ENCODE measurements around the gene SLCO3A1.
"Not testable (repeated sequence)": the region's sequence is repeated elsewhere in the genome, so short reads cannot be mapped to it uniquely, and the experiment has no call there.

Gene SLCO3A1

GRCh38 chr15:92070251-92070650 is 216.7 kb downstream of the SLCO3A1 start:
- DNase-seq (ENCODE audit: low read depth), result not testable (repeated sequence)

- DNase-seq (ENCODE audit: low read depth), result no peak
Observed at GRCh38 chr15:92071045-92071634, 217.6 kb downstream of the SLCO3A1 start.

DNA sequence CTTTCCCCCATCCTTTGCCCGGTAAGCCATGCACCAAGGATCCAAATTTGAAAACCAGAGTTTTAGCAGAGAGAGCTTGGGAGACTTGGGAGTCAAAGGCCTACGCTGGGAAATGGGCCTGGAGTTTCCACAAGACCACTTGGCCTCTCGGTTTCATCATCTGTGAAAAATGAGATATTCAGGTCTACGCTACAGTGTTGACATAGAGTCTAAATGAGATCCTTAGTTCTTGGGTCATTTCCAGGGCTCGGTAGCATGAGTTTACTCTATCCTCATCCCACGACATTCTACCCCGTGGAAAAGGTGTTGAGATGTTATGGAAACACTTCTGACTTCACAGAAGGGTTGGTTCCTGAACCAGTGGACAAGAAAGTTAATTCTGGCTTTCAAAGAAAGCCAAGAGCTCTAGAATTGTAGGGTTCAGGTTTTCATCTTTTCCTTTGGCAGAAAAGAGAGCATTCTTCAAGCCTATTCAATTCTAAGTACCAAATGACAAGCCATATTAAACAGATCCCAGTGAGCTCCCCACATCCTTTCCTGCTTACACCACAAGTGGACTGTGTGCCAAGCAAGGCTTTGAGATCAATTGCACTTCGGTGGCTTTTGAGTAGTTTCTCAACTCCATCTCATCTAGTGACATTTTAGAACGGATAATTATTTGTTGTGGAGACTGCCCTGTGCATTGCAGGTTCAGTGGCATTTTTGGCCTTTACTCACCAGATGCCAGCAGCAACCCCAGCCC is 219.7 kb downstream of the SLCO3A1 start:
- DNase-seq (ENCODE audit: low read depth), result no peak

GRCh38 chr15:92074101-92074500 is 220.6 kb downstream of the SLCO3A1 start:
- DNase-seq (ENCODE audit: low read depth), result no peak

- DNase-seq (ENCODE audit: low read depth), result no peak
Observed at GRCh38 chr15:92074646-92075045, 221.1 kb downstream of the SLCO3A1 start.

DNA sequence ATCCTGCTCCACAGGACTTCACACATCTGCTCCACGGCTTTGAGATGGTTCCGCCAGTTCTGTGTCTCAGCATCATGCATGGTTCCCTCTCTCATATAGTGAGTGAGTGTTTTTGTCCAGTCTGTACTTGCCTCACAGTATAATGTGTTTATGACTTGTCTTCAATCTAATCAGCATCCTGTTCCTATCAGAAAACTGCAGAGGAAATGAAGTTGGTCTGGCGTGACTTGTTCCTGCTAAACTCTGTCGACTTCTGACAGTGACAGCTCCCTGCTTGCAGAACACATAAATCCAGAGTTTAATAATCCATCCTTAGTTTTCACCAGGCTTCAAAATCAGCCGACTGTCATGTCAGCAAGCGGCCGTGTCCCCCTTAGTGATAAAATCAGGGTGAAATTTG is 222.3 kb downstream of the SLCO3A1 start:
- no peak for DNase-seq (ENCODE audit: low read depth)

- DNase-seq (ENCODE audit: low read depth), result no peak
Observed at GRCh38 chr15:92076541-92076940, 223.0 kb downstream of the SLCO3A1 start.

- peak; percentile 46 for DNase-seq (ENCODE audit: low read depth)
Observed at GRCh38 chr15:92077353-92078085, 224.0 kb downstream of the SLCO3A1 start.

DNA sequence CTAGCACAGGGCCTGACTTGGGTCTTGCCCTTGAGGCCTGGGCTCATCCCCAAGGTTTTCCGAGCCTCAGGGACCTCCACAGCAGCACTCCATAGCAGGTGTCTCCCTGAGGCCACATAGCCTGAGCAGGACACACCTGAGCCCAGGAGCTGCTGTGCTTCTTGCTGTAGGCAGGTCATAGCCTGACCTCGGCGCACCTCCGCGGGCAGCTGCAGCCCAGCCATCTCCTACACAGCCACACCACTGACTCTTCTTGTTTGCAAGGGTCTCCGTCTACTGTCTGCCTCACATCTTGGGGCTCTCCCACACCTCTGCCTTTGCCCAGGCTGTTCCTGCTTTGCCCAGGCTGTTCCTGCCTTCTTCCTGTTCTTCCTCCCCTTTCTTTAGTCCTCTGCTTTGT is 224.8 kb downstream of the SLCO3A1 start:
- DNase-seq (ENCODE audit: low read depth), result no peak

DNA sequence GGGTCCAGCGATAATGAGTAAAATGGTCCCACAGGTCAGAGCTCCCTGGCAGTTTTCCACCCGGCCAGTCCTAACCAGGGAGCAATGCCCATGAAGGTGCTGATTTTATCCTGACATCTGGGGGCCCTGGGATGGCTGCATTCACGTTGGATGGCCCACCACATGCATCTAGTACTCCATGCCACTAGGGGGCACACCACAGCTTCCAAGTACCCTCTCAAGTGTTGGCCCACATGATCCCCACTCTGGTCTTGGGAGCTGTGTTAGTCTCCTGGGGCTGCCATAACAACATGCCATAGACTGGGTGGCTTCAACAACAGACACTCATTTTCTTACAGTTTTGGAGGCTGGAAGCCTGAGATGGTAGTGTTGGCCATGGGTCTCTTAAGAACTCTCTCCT is 225.5 kb downstream of the SLCO3A1 start:
- DNase-seq (ENCODE audit: low read depth), result no peak

GRCh38 chr15:92079647-92080255 is 226.2 kb downstream of the SLCO3A1 start:
- DNase-seq (ENCODE audit: low read depth), result no peak

DNA sequence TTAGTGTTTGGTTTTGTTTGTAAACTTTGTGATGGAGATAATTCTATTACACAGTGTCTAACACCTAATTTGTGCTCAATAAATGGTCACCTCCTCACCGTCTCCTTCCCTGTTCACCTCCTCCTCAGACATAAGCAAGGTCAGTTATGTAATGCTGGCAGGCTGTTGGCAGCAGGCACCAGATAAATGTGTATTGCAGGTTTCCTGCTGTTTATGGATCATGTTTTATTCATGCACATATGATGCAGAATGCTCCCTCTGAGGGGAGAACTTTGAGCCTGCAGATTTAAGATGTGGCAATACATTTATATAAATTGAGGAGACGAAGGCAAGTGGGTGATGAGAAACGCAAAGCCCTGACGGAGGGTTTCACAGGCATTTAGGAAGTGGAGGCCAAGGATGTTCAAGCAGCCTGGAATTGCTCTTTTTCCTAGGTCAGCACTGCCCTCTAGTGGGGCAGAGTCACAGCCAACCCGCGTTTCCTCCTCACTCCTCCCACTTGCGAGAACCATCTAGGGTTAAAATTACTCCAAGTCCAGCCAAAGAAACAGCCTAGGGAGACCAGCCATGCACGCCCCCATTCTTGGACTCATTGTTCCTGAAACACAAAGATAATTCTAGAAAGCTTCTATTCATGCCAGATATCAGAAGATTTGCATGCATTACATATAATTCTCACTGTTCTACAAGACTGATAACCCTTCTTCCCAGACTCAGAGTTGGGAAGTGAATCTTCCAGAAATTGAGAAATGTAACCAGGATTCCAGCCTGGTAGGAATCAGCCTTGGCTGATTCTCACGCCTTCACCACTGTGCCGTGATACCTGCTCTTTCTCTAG is 228.7 kb downstream of the SLCO3A1 start:
- no peak for DNase-seq (ENCODE audit: low read depth)

- DNase-seq (ENCODE audit: low read depth), result no peak
Observed at GRCh38 chr15:92083190-92083589, 229.7 kb downstream of the SLCO3A1 start.

DNA sequence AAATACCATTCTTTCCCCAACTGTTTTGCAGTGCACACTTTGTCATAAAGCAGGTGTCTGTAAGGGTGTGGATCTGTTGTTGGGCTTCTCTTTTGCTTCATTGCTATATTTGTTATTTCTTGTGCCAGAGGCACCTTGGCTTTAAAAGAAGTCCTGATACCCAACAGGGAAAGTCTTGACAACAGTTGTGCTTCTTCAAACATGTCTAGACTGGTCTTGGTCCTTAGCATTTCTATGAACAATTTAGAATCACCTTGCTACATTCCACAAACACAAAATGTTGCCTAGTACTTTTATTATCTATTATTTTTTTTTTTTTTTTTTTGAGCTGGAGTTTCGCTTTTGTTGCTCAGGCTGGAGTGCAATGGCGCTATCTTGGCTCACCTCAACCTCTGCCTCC is 233.7 kb downstream of the SLCO3A1 start:
- DNase-seq (ENCODE audit: low read depth), result no peak

DNA sequence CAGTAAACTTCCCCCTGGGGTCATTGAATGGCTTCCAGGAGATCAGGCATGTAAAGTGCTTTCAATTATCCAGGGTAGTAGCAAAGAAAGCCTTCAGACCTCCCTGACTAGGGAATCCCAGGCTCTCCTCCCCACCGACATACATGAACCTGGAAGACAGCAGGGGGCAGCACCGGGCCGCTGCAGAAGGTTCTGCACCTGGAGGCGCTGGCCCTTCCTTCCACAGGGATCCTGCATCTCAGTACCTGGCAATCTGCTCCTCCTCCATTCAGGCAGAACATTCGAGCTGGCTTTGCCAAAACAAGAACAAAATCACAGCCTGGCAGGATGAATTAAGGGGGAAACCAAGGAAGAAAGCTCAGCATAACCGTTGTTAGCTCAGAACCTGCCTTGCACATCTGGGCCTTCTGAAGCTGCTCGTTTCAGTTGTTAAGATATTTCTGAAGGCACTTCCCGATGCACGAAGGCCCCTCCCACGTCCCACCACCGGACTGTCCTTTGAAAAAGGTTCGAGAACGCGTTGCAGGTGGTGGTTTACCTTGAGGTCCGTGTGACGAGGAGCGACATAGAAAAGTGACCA is 237.7 kb downstream of the SLCO3A1 start:
- DNase-seq (ENCODE audit: low read depth), result no peak

DNA sequence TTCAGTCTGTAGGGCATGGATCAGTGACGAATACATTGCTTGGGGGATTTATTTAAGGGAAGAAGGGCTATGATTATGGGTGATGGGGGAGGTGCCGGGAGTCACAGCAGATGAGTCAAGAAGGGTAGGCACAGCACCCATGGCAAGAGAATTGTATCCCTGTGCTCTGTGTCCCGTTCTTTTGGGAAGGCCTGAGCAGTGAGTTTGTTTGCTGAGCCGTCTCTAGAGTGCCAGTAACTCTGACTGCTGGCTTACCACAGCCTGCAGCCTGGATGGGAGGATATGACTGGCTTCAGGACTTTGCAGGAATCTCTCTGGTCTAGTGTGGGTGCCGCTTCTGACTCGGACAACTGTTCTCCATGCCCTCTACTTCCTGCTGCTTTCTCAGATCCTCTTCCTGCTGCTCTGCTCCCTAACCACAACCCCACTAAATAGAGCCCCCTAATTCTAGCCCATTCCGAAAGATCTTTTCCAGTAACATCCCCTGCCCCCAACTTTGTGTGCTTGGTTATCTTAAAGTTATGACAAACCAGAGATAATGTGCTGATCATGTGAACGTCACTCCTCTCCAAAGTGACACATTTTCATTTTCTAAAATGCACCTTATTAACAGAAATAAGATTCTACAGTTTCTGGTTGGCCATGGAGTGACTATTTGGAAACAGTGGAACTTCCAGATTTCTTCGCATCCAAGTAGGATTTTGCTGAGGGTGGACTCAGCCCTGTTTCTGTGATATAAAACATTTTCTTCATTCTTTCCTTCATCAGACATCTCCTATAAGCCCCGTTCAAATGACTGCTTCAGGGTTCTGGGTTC is 239.0 kb downstream of the SLCO3A1 start:
- DNase-seq (ENCODE audit: low read depth), result no peak

DNA sequence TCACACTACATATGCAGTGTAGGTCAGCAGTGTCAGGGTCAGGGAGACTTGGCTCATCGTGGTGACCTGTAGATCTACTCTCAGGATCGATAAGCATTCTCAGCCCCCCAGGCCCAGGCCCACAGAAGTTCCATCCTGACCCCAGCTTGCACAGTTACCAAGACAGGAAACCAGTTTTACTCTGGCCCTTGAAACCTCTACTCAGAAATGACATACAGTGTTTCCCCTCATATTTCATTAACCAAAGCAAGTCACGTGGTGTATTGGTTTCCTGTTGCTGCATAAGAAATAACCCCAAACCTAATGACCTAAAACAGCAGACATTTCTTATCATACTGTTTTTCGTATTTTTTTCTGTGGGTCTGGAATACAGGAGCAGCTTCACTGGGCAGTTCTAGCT is 242.2 kb downstream of the SLCO3A1 start:
- no peak for DNase-seq (ENCODE audit: low read depth)

- DNase-seq (ENCODE audit: low read depth), result no peak
Observed at GRCh38 chr15:92097474-92098178, 244.1 kb downstream of the SLCO3A1 start.

GRCh38 chr15:92098869-92099268 is 245.4 kb downstream of the SLCO3A1 start:
- no peak for DNase-seq (ENCODE audit: low read depth)

- DNase-seq (ENCODE audit: low read depth), result no peak
Observed at GRCh38 chr15:92100301-92100700, 246.8 kb downstream of the SLCO3A1 start.
